ENCODE results near the gene TRIM75.

TRIM75 gene

GRCh38 chr4:165053645-165054044, at the start of gene TRIM75:
TSS of gene TRIM75 (plus strand) at chr4:165053866. CDS start at chr4:165059148, 5,282 bp downstream.
- DNase-seq (ENCODE audit: low spot score): no peak
- no peak within 1 kb of the TSS for H3K27ac ChIP-seq
- TF ChIP-seq CTCF (conservative IDR thresholded peaks at IDR 0.05; ENCODE audit: low read depth): no peak
- CTCF ChIA-PET: interaction anchor here (0.9 kb wide), 1 partner anchor 42 kb away, joined by 5 read pairs; no protein-coding TSS in a partner anchor
- POLR2A ChIA-PET (ENCODE audit: low non-redundant PET): no interaction called here

- ChIA-PET CTCF (no interaction called here), POLR2A (ENCODE audit: low non-redundant PET) (no interaction called here)
- no peak overlapping the region for H3K27ac ChIP-seq
- TF ChIP-seq CTCF (conservative IDR thresholded peaks at IDR 0.05; ENCODE audit: low read depth): no peak
- no peak for DNase-seq (ENCODE audit: low spot score)
Observed at GRCh38 chr4:165005352-165005925, 48.2 kb upstream of the TRIM75 start.

GRCh38 chr4:165006456-165006855, 47.2 kb upstream of the TRIM75 start:
- no peak overlapping the region for H3K27ac ChIP-seq
- DNase-seq (ENCODE audit: low spot score): no peak
- ChIA-PET CTCF (no interaction called here), POLR2A (ENCODE audit: low non-redundant PET) (no interaction called here)
- no peak for TF ChIP-seq CTCF (conservative IDR thresholded peaks at IDR 0.05; ENCODE audit: low read depth)

GRCh38 chr4:165006886-165007285, 46.8 kb upstream of the TRIM75 start:
- H3K27ac ChIP-seq: no peak overlapping the region
- no peak for DNase-seq (ENCODE audit: low spot score)
- ChIA-PET CTCF (no interaction called here), POLR2A (ENCODE audit: low non-redundant PET) (no interaction called here)
- TF ChIP-seq CTCF (conservative IDR thresholded peaks at IDR 0.05; ENCODE audit: low read depth): no peak

GRCh38 chr4:165009493-165010227, 44.0 kb upstream of the TRIM75 start:
- no peak for DNase-seq (ENCODE audit: low spot score)
- TF ChIP-seq CTCF (conservative IDR thresholded peaks at IDR 0.05; ENCODE audit: low read depth): no peak
- CTCF ChIA-PET: no interaction called here
- no peak overlapping the region for H3K27ac ChIP-seq
- POLR2A ChIA-PET (ENCODE audit: low non-redundant PET): no interaction called here

GRCh38 chr4:165010487-165010886, 43.2 kb upstream of the TRIM75 start:
- TF ChIP-seq CTCF (conservative IDR thresholded peaks at IDR 0.05; ENCODE audit: low read depth): no peak
- H3K27ac ChIP-seq: no peak overlapping the region
- POLR2A ChIA-PET (ENCODE audit: low non-redundant PET): no interaction called here
- no peak for DNase-seq (ENCODE audit: low spot score)
- CTCF ChIA-PET: no interaction called here

Data from RWPE1 (cell line).